Mesenteric fat pad (tissue), 1 donor: Measurements from ENCODE around the gene APMAP. TPM values are rescaled to one million over a fixed set of nuclear protein-coding genes. Genes with fewer than 3 reads are reported as not detected.

ENCODE experiments used
- total RNA-seq: library from RNA; stranded (reverse); fragmentation: NEBNext Ultra II Directional; extraction: Animal tissue kit (Norgen Biotek cat#: 25700); gene quantifications from one replicate; pipeline ENCODE4 v1.2.1, GENCODE V29; 2021
- donor health status: DM: yes; HTN: yes; CAD: no.

APMAP gene
- total RNA-seq, 1 donor from 2014 or later, result 166 TPM

Other genes starting within 250 kb of the APMAP start
- gene CST7, start 43.5 kb downstream of the APMAP start, total RNA-seq, result 11.5 TPM
- 14.3 TPM for gene ACSS1, start 65.4 kb upstream of the APMAP start, total RNA-seq
- gene VSX1, start 89.4 kb upstream of the APMAP start, total RNA-seq, result not detected
- 54.3 TPM for gene ENTPD6, start 203.0 kb upstream of the APMAP start, total RNA-seq